LNCaP clone FGC (cell line): ENCODE data around the gene MBLAC1.

ENCODE experiments used
- DNase-seq: peaks from one replicate; pipeline ENCODE4 v3.0.0-alpha.2; 2011; ENCODE audit warnings: low read depth
- H3K4me3 ChIP-seq: 2 replicates; pipeline ENCODE4 v1.5.1; 2011; ENCODE audit warnings: mild to moderate bottlenecking, low read depth, low read length, control low read depth
- TF ChIP-seq, protein P1 (sequence below): IDR thresholded peaks from 2 replicates; pipeline ENCODE4 v1.5.1; 2012; ENCODE audit warnings: mild to moderate bottlenecking; ENCODE audit not compliant: control insufficient read depth, insufficient read depth; ENCODE audit errors: extremely low read depth

The MBLAC1 gene, protein sequence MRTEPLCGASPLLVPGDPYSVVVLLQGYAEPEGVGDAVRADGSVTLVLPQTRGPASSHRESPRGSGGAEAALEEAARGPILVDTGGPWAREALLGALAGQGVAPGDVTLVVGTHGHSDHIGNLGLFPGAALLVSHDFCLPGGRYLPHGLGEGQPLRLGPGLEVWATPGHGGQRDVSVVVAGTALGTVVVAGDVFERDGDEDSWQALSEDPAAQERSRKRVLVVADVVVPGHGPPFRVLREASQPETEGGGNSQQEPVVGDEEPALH

DNA sequence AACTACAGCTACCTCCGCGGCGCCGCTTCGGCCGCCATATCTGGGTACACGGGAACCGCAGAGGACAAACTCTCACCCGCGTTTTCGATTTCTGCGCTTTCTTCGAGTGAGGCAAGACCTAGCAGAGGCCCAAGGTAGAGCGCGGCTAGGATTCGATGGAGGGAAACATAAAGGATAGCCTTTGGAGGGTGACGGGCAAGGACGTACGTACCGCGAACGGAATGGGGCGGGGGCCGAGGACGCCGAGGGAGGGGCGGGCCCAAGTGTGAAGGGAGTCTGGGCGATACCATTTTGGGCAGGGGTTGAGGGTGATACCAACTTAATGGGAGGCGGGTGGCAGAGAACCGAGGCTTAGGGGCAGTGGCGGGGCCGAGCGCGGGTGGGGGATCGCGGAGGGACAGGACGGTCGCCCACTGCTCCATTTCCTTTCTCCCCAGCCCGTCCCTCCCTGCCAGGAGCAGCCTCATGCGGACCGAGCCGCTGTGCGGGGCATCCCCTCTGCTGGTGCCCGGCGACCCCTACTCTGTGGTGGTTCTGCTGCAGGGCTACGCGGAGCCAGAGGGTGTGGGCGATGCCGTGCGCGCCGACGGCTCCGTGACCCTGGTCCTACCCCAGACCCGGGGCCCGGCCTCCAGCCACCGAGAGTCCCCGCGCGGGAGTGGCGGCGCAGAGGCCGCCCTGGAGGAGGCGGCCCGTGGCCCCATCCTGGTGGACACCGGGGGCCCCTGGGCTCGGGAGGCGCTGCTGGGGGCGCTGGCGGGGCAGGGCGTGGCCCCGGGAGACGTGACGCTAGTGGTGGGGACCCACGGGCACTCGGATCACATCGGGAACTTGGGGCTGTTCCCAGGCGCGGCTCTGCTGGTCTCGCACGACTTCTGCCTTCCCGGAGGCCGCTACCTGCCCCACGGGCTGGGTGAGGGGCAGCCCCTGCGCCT, at the start of gene MBLAC1:
Gene MBLAC1, plus strand, starts transcription at position 37 of the 935 bp plus-strand sequence. Its CDS starts 429 bp downstream, at position 466.
- TF ChIP-seq, protein P1, sequence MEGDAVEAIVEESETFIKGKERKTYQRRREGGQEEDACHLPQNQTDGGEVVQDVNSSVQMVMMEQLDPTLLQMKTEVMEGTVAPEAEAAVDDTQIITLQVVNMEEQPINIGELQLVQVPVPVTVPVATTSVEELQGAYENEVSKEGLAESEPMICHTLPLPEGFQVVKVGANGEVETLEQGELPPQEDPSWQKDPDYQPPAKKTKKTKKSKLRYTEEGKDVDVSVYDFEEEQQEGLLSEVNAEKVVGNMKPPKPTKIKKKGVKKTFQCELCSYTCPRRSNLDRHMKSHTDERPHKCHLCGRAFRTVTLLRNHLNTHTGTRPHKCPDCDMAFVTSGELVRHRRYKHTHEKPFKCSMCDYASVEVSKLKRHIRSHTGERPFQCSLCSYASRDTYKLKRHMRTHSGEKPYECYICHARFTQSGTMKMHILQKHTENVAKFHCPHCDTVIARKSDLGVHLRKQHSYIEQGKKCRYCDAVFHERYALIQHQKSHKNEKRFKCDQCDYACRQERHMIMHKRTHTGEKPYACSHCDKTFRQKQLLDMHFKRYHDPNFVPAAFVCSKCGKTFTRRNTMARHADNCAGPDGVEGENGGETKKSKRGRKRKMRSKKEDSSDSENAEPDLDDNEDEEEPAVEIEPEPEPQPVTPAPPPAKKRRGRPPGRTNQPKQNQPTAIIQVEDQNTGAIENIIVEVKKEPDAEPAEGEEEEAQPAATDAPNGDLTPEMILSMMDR: no peak
- H3K4me3 ChIP-seq: peak within 1 kb of the TSS; percentile 90
- DNase-seq: peak; percentile 73

- no peak overlapping the region for H3K4me3 ChIP-seq
- DNase-seq: no peak
- TF ChIP-seq, protein P1: no peak
Measured at GRCh38 chr7:100077205-100077604, 49.6 kb upstream of the MBLAC1 start.

- TF ChIP-seq, protein P1: no peak
- no peak for DNase-seq
- H3K4me3 ChIP-seq: no peak overlapping the region
Measured at GRCh38 chr7:100079024-100079560, 47.7 kb upstream of the MBLAC1 start.

- TF ChIP-seq, protein P1: no peak
- peak overlapping the region; percentile 86 for H3K4me3 ChIP-seq
- DNase-seq: peak; percentile 58
Measured at GRCh38 chr7:100080907-100081534, 45.7 kb upstream of the MBLAC1 start.

DNA sequence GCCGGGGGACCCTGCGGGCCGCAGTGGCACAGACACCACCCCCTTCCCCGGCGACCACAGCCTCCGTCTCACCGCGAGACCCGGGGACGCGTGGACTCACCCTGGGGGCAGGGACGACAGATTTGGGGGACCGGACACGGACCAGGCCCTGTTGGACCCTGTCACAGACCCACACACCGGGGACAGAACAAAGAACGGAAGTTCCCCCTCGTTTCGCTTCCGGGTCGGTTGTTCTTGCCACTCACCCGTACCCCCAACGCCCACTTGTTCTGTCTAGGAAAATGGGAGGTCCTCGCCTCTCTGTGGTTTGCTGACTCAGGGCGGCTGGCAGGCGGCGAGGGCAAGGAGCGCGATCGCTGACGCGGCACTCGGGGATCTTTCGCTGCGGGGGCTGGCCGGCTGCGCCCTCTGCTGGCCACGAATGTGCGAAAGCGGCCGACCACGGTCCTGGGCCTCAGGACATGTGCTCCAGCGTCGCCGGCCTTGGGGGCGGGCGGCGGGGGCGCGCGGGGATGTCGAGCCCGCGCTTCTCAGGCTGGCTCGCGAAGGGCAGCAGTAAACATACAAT, 45.1 kb upstream of the MBLAC1 start, which contains the start of gene ZNF3:
Gene ZNF3, minus strand, starts transcription at position 189 of the 568 bp plus-strand sequence. CDS start 4,366 bp downstream, outside the sequence.
- H3K4me3 ChIP-seq: peak within 1 kb of the TSS; percentile 86
- DNase-seq: peak; percentile 98
- TF ChIP-seq, protein P1: peak; percentile 98

- DNase-seq: no peak
- TF ChIP-seq, protein P1: no peak
- H3K4me3 ChIP-seq: no peak overlapping the region
Measured at GRCh38 chr7:100082978-100083377, 43.8 kb upstream of the MBLAC1 start.
